Measurements from ENCODE around the gene PHF14.

The PHF14 gene

GRCh38 chr7:11213266-11213665 is 239.6 kb downstream of the PHF14 start:
- no peak for TF ChIP-seq CTCF (IDR thresholded peaks at IDR 0.05; ENCODE audit: low read depth, low read length)
- H3K4me3 ChIP-seq (ENCODE audit: low read depth, low read length): no peak overlapping the region

- no peak for TF ChIP-seq CTCF (IDR thresholded peaks at IDR 0.05; ENCODE audit: low read depth, low read length)
Measured at GRCh38 chr7:11216276-11216675, 242.6 kb downstream of the PHF14 start.

GRCh38 chr7:11217848-11218565 is 244.3 kb downstream of the PHF14 start:
- no peak overlapping the region for H3K4me3 ChIP-seq (ENCODE audit: low read depth, low read length)
- no peak for TF ChIP-seq CTCF (IDR thresholded peaks at IDR 0.05; ENCODE audit: low read depth, low read length)

More at GRCh38 chr7:11216276-11216675, 242.6 kb downstream of the PHF14 start:
- H3K4me3 ChIP-seq (ENCODE audit: low read depth, low read length): no peak overlapping the region

All from WI38 (cell line).